Prostate gland (tissue), 2 donors: ENCODE data around the gene TNFRSF4.

Source experiments
- CTCF ChIP-seq, 4 experiments: fragments of 200-600 bp in 2 of 4; fragments of 450-650 bp in 2 of 4; sonication (generic) in 2 of 4; IDR thresholded peaks; 1 replicate in 3 of 4; 2 replicates in 1 of 4; pipeline ENCODE4 v1.5.1; 2016 to 2019; ENCODE audit warnings: antibody characterized with exemption in 4 of 4, mild to moderate bottlenecking in 2 of 4, moderate library complexity in 2 of 4
- POLR2AphosphoS5 ChIP-seq: sonication (generic); formaldehyde crosslinking; IDR thresholded peaks from one replicate; pipeline ENCODE4 v1.6.1; 2017; ENCODE audit warnings: antibody characterized with exemption

- TF ChIP-seq POLR2AphosphoS5 (no peak), CTCF (IDR thresholded peaks at IDR 0.05) (no peak)
Measured at GRCh38 chr1:1211541-1212441, 2.2 kb downstream of the TNFRSF4 start.
